Measurements from ENCODE around the gene MEMO1. TPM values are rescaled to one million over a fixed set of nuclear protein-coding genes. Genes with fewer than 3 reads are reported as not detected.

The MEMO1 gene
- total and polyA plus RNA-seq, 2 donors (not counting 1 experiment from before 2014, with no cell fraction given), result 44.8 to 65.8 TPM

- no peak overlapping the region for H3K9ac ChIP-seq (ENCODE audit: low read length)
- peaks cover 33% of the 10 kb centered on the region for H3K4me1 Mint-ChIP-seq
- no peak overlapping the region for H3K27ac Mint-ChIP-seq
- H3K4me3 ChIP-seq (ENCODE audit: control extremely low read depth in 1 of 5, extremely low read depth in 1 of 5, insufficient read depth in 1 of 5, low read depth in 2 of 5, low read length in 4 of 5), result no peak overlapping the region
- no peak overlapping the region for H3K4me2 ChIP-seq (replicated peaks; ENCODE audit: low read depth, low read length, poor library complexity, severe bottlenecking)
- no peak overlapping the region for H3K4me3 Mint-ChIP-seq
- peaks cover 0 to 5% of the 10 kb centered on the region in 2 donors for H3K4me1 ChIP-seq (ENCODE audit: control insufficient read depth in 2 of 2, insufficient read depth in 2 of 2, low read length in 2 of 2)
- no peak for TF ChIP-seq EZH2 (IDR thresholded peaks at IDR 0.05; ENCODE audit: borderline replicate concordance, insufficient read depth, low read depth, low read length, poor library complexity, severe bottlenecking)
- TF ChIP-seq, protein P1, sequence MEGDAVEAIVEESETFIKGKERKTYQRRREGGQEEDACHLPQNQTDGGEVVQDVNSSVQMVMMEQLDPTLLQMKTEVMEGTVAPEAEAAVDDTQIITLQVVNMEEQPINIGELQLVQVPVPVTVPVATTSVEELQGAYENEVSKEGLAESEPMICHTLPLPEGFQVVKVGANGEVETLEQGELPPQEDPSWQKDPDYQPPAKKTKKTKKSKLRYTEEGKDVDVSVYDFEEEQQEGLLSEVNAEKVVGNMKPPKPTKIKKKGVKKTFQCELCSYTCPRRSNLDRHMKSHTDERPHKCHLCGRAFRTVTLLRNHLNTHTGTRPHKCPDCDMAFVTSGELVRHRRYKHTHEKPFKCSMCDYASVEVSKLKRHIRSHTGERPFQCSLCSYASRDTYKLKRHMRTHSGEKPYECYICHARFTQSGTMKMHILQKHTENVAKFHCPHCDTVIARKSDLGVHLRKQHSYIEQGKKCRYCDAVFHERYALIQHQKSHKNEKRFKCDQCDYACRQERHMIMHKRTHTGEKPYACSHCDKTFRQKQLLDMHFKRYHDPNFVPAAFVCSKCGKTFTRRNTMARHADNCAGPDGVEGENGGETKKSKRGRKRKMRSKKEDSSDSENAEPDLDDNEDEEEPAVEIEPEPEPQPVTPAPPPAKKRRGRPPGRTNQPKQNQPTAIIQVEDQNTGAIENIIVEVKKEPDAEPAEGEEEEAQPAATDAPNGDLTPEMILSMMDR (IDR thresholded peaks at IDR 0.05), result no peak
- H3K27ac ChIP-seq (ENCODE audit: low read length in 2 of 2), result no peak overlapping the region
- peaks cover 0 to 2% of the 10 kb centered on the region in 2 experiments for H3K36me3 ChIP-seq (replicated peaks in 1 of 2; ENCODE audit: control extremely low read depth in 1 of 2, control insufficient read depth in 1 of 2, extremely low read depth in 1 of 2, insufficient read depth in 2 of 2, low read length in 1 of 2)
- no peak overlapping the region for H2AFZ ChIP-seq (ENCODE audit: insufficient read depth, low read depth, low read length, poor library complexity, severe bottlenecking)
- POLR2A ChIA-PET, result interaction anchor here (0.7 kb wide), 1 partner anchor 9 kb away, joined by 4 read pairs; no protein-coding TSS in a partner anchor
- no peaks in the 10 kb centered on the region for H3K27me3 ChIP-seq (replicated peaks in 1 of 4; ENCODE audit: control extremely low read depth in 1 of 4, control insufficient read depth in 3 of 4, insufficient read depth in 4 of 4, low read length in 3 of 4)
- 78% methylated on average over 1 of the region's 4 CpGs for WGBS (ENCODE audit: insufficient coverage)
- H3K9me3 ChIP-seq (ENCODE audit: control extremely low read depth in 1 of 3, control insufficient read depth in 2 of 3, insufficient read depth in 1 of 3, low read length in 2 of 3), result no peaks in the 10 kb centered on the region
- H3K79me2 ChIP-seq (ENCODE audit: control insufficient read depth, insufficient read depth, low read length), result peaks cover 94% of the 10 kb centered on the region
- no peaks in the 10 kb centered on the region for H3K9me3 Mint-ChIP-seq (ENCODE audit: insufficient read depth)
- peaks cover 23% of the 10 kb centered on the region for H4K20me1 ChIP-seq (ENCODE audit: control insufficient read depth, insufficient read depth, low read length, poor library complexity, severe bottlenecking)
- no peaks in the 10 kb centered on the region for H3K27me3 Mint-ChIP-seq
- DNase-seq, result no peak
- no peak for ATAC-seq (ENCODE audit: low read depth)
- CTCF ChIA-PET, result interaction anchor here (0.8 kb wide), 1 partner anchor 146 kb away, joined by 3 read pairs; no protein-coding TSS in a partner anchor
- intact Hi-C loops (cut with micrococcal nuclease), result no loop called here
Measured at GRCh38 chr2:31989946-31990345, 20.9 kb downstream of the MEMO1 start.

DNA sequence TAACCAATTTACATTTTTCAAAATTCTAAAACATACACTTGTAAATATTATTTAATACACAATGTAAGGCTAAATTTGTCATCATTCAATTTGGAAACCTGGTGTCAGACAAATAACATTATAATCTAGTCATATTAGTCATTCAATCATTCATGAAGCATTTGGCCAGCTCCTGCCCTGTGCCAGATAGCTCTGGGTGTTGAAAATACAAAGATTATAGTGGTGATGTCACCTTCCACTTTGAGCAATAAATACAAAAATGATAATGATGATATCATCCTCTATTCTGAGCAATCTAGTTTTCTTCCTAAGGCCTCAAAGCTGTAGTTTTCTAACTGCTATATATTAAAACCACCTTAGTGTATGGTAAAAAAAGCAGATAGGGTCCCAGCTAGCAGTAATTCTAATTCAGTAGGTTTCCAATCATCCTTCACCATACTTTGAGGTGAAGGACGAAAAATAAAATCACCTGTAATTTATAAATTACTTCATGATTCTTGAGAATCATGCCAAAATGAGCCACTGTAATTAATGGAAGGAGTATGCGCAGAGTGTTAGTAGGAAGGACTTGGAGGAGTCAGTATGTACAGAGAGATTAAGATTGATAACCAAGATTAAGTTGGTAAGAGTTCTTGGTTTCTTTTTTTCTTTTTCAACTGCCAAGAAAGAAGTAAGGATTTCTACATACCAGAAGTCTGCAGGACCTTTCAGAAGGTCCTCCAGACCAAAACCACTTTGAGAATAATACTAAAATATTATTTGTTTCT lies 23.2 kb downstream of the MEMO1 start:
- peak overlapping the region in 1 of 2 donors; percentile 12 for H3K27ac ChIP-seq (ENCODE audit: low read length in 2 of 2)
- no peaks in the 10 kb centered on the region for H3K27me3 Mint-ChIP-seq
- H4K20me1 ChIP-seq (ENCODE audit: control insufficient read depth, insufficient read depth, low read length, poor library complexity, severe bottlenecking), result peaks cover 23% of the 10 kb centered on the region
- ChIA-PET POLR2A (no interaction called here), CTCF (no interaction called here)
- no peaks in the 10 kb centered on the region for H3K9me3 ChIP-seq (ENCODE audit: control extremely low read depth in 1 of 3, control insufficient read depth in 2 of 3, insufficient read depth in 1 of 3, low read length in 2 of 3)
- H3K4me3 Mint-ChIP-seq, result no peak overlapping the region
- H3K36me3 ChIP-seq (replicated peaks in 1 of 2; ENCODE audit: control extremely low read depth in 1 of 2, control insufficient read depth in 1 of 2, extremely low read depth in 1 of 2, insufficient read depth in 2 of 2, low read length in 1 of 2), result peaks cover 1 to 3% of the 10 kb centered on the region in 2 experiments
- 100% methylated on average over 1 of the region's 2 CpGs for WGBS (ENCODE audit: insufficient coverage)
- no peak overlapping the region for H2AFZ ChIP-seq (ENCODE audit: insufficient read depth, low read depth, low read length, poor library complexity, severe bottlenecking)
- peaks cover 23% of the 10 kb centered on the region for H3K4me1 Mint-ChIP-seq
- no peak for DNase-seq
- H3K4me3 ChIP-seq (ENCODE audit: control extremely low read depth in 1 of 5, extremely low read depth in 1 of 5, insufficient read depth in 1 of 5, low read depth in 2 of 5, low read length in 4 of 5), result no peak overlapping the region
- no peaks in the 10 kb centered on the region for H3K27me3 ChIP-seq (replicated peaks in 1 of 4; ENCODE audit: control extremely low read depth in 1 of 4, control insufficient read depth in 3 of 4, insufficient read depth in 4 of 4, low read length in 3 of 4)
- no peaks in the 10 kb centered on the region for H3K4me1 ChIP-seq (ENCODE audit: control insufficient read depth in 2 of 2, insufficient read depth in 2 of 2, low read length in 2 of 2)
- H3K79me2 ChIP-seq (ENCODE audit: control insufficient read depth, insufficient read depth, low read length), result peaks cover 94% of the 10 kb centered on the region
- no peak for TF ChIP-seq EZH2 (IDR thresholded peaks at IDR 0.05; ENCODE audit: borderline replicate concordance, insufficient read depth, low read depth, low read length, poor library complexity, severe bottlenecking)
- TF ChIP-seq, protein P1 (IDR thresholded peaks at IDR 0.05), result no peak
- H3K4me2 ChIP-seq (replicated peaks; ENCODE audit: low read depth, low read length, poor library complexity, severe bottlenecking), result no peak overlapping the region
- no peak overlapping the region for H3K9ac ChIP-seq (ENCODE audit: low read length)
- no peak overlapping the region for H3K27ac Mint-ChIP-seq
- H3K9me3 Mint-ChIP-seq (ENCODE audit: insufficient read depth), result no peaks in the 10 kb centered on the region
- intact Hi-C loops (cut with micrococcal nuclease), result no loop called here
- no peak for ATAC-seq (ENCODE audit: low read depth)
